NCI-H187 (cell line): ENCODE results near the gene ARMH3.

Experiments used
- DNase-seq, 2 experiments: peaks; one replicate each; lab custom pipeline; 2025; lab: John Stamatoyannopoulos, UW

ARMH3 gene

GRCh38 chr10:101939729-101940128, 116.2 kb downstream of the ARMH3 start:
- no peak for DNase-seq

GRCh38 chr10:101939008-101939648, 116.8 kb downstream of the ARMH3 start:
- DNase-seq, result no peak

GRCh38 chr10:101938305-101939007, 117.5 kb downstream of the ARMH3 start:
- DNase-seq, result no peak

DNA sequence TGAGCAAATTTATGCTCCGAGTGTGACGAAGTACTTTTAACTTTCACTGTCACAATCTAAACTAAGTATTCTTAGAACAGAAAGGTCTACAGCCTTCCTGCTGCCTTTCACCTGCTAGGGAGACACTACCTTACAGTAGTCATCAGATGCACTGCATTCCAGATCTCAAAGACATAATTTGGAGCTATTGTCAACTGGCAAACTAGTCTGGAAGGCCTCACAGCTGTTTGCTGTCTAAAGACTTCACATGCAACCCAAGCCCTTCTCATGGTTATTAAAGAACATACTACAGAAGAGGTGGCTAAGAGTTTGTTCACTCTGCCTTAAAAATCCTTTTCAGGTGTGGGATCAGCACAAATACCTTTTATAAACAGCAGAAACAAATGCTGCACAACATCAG, 120.5 kb downstream of the ARMH3 start:
- DNase-seq, result no peak

GRCh38 chr10:101934686-101935305, 121.2 kb downstream of the ARMH3 start:
- DNase-seq, result no peak

DNA sequence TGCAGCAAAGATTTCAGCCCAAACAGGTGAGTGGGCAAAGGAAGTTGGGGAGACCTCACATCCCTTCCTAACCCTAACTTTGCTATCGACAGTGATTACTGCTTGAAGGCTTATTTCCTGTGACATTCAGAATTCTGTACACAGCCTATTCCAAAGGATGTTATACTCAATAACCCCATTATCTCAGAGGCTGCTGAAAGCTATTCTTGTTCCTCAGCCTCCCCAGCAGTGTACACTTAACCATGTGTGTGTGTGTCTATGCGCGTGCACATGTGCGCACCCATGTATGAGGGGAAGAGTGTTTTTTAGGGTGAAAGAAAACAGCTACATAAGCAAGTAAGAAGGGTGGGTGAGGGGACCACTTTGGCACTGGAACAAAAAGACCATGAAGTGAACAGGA, 122.0 kb downstream of the ARMH3 start:
- DNase-seq, result no peak

- DNase-seq, result no peak
Measured at GRCh38 chr10:101932183-101932582, 123.8 kb downstream of the ARMH3 start.

DNA sequence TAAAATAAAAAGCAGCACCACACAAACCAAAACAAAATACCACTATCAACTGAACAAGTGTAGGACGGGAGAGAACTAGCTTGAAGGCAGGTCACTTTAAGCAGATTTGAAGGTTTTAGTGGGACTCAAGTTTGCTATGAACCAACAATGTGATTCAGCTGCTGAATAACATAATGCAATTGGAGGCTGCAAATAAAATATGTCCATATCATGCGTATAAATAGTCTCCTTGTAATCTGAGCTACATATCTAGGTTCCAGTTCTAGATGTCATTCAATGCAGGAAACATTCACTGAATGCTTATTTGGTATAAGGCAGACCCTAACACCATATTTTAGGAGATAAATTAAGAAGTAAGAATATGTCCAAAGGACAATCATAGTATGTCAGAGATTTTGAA, 130.9 kb downstream of the ARMH3 start:
- DNase-seq, result no peak

DNA sequence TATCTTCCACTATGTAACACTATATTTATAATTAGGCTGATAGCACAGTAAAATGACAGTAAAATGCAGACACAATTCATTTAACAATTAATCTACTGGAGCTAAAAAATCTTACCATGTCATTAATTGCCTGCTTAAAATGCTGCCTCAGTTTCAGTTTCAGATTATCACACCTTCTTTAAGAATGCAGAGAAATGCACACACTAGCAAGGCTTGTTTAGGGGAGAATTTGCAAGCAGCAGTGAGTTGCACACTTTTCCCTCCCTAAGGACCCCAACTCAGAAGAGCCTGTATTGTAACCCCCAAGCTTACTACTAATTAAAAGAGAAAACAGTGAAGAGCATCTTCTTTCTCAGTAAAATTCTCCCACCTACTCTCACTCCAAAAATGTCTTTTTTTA, 132.7 kb downstream of the ARMH3 start:
- no peak for DNase-seq

DNA sequence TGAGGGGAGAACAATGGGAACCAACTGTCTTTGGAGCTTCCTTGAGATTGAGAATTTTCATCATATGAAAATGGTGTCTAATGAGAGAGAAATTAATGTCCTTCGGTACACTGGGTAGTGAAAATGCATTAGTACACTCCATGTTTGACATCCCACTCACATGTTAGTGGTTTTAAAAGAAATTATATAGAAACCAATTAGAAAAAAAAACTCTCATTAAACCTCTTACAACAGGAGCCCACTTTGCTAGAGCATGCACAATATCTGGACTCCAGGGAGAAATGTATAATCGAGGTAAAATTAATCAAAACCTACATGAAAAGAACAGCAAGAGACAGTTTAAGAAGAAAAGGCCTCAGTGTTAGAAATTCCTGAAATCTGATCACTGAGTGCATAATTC, 133.1 kb downstream of the ARMH3 start:
- DNase-seq, result no peak

DNA sequence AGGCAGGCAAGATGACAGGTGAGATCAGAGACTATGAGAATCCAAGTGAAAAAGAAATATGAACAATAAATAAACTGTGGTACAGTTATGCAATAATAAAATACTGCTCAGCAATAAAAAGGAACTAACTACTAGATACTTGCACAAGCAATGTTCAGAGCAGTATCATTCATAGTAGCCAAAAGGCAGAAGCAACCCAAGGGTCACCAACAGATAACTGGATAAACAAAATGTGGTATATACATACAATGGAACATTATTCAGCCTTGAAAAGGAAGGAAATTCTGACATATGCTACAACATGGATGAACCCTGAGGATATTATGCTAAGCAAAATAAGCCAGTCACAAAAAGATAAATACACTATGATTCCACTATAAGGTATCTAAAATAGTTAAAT, 135.4 kb downstream of the ARMH3 start:
- no peak for DNase-seq

GRCh38 chr10:101919026-101919770, 136.8 kb downstream of the ARMH3 start:
- DNase-seq, result no peak

DNA sequence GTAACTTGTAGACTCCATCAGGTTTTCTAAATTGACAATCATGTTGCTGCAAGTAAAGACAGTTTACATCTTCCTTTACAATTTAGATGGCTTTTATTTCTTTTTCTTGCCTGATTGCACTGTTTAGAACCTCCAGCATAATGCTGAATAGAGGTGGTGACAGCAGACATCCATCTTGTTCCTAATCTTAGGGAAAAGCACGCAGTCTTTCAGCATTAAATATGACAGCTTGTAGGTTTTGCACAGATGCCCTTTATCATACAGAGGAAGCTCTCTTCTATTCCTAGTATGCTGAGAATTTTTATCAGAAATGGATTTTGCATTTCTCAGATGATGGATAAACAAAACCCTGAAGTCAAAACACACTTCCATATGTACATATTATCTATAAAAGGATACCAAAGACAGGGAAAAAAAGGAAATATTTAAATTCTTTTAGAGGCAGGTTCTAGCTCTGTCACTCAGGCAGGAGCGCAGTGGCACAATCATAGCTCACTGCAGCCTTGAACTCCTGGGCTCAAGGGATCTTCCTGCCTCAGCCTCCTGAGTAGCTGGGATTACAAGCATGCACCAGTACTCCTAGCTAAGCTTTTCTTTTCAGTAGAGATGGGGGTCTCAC, 143.3 kb downstream of the ARMH3 start:
- no peak for DNase-seq

DNA sequence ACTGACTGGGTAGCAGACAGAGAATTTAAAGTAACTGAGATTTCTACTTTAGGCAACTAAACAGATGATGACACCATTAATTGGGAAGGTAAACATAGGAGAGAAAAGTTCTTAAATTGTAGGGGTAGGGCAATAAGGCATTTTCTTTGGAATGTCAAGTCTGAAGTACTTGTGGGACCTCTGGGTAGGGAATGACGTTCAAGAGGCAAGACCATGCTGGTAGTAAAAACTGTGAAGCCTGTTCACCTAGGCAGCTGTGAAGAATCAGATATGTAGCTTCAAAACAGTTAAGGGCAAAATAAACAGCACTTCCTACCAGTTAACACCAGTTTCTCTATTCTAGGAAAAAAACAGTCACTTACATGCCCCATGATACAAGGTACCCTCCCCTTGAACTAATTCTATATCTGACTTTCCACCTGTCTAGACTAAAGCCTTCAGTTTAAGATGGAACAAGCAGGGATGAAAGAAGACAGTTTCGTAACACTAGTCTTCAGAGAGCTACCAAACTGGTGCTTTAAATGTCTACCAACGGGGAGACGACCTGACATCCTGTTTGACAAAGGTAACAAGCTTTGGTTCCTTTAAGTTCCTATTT, 149.3 kb downstream of the ARMH3 start:
- DNase-seq, result no peak

- DNase-seq, result no peak
Measured at GRCh38 chr10:101905251-101905650, 150.7 kb downstream of the ARMH3 start.

GRCh38 chr10:101903827-101904550, 152.0 kb downstream of the ARMH3 start:
- DNase-seq, result peak; percentile 58 to 84

DNA sequence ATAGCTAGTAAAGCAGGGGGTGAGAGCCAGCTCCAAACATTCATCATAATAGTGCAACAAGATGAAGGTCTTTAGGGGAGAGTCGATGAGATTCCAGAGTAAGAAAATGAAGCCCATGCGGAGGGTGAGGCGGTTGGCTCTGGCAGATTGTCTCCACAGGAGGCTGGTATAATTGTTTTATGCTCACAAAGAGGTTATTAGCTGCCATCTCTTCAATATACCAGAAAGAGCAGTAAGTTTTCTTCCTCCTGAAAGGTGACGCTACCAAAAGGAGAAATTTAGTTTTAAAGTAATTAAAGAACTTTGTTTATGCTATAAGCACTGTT, 153.2 kb downstream of the ARMH3 start:
- DNase-seq, result no peak

DNA sequence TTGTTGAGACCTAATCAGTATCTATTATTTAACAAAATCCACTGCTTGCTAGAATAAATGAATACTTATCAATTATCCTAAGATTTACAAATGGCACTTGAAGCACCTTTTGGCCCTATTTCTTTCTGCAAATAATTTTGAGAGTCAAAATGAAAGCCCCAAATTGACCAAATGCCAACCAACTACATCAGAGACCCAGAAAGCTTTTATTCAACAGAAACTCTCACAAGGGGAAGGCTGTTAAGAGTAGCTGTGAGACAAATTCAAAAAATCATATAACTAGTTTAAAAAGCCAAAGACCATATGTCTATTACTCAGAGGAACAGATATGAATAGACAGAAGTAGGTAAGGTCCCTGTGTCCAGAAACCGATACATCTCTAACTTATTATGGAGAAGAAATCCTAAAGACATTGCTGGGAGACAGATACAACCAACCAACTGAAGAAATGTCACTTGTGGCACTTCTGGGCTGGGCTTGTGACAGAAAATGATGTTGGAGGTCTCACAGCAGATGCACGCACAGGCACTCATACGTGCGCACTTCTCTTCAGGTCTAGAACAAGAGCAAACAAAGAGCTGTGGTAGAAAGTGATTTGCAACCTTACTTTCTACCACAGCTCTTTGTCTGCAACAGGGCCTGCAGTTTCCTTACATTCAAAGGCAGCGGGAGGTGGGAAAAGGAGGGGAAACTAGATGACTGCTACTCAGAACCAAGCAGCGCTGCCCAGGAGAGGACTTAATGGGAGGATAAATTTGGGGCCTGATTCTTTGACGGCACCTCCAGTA, 153.7 kb downstream of the ARMH3 start:
- peak; percentile 35 to 37 for DNase-seq

- DNase-seq, result peak; percentile 35 to 72
Measured at GRCh38 chr10:101901340-101901739, 154.6 kb downstream of the ARMH3 start.

GRCh38 chr10:101897633-101898032, 158.3 kb downstream of the ARMH3 start:
- peak; percentile 13 to 50 for DNase-seq
